ENCODE measurements around the gene SPR. TPM values are rescaled to one million over a fixed set of nuclear protein-coding genes. Genes with fewer than 3 reads are reported as not detected.

Gene SPR
- total and polyA plus RNA-seq, 2 donors (not counting 1 experiment from before 2014, with no cell fraction given) = not detected

DNA sequence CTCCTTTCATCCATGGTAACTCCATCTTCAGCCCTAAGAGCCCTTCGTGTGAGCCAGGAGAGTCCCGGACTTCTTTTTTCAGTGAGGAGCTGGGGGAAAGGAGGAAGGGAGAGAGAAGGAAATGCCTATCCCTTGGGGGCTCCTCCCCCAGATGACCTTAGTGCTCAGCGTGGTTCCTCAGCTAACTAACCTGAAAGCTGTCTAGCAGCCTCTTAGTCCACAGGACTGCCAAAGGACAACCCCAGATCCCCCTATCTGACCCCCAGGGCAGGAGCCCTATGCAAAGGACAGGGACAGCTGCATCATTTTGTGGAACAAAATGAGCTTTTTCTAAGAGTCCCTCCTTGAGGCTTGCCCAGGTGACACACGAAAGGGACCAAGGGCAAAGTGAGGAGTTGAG, 7.9 kb downstream of the SPR start:
- TF ChIP-seq EZH2 (IDR thresholded peaks at IDR 0.05; ENCODE audit: borderline replicate concordance, insufficient read depth, low read depth, low read length, poor library complexity, severe bottlenecking) = no peak
- H3K9ac ChIP-seq (ENCODE audit: low read length) = no peak overlapping the region
- no peak for DNase-seq
- no peaks in the 10 kb centered on the region for H3K36me3 ChIP-seq (replicated peaks in 1 of 2; ENCODE audit: control extremely low read depth in 1 of 2, control insufficient read depth in 1 of 2, extremely low read depth in 1 of 2, insufficient read depth in 2 of 2, low read length in 1 of 2)
- Mint-ChIP-seq H3K4me3 (no peak overlapping the region), H3K27ac (no peak overlapping the region), H3K9me3 (ENCODE audit: insufficient read depth) (no peaks in the 10 kb centered on the region), H3K27me3 (peaks cover 50% of the 10 kb centered on the region), H3K4me1 (no peaks in the 10 kb centered on the region)
- ChIA-PET CTCF (interaction anchor here (1.1 kb wide), 1 partner anchor 12 kb away, joined by 4 read pairs; no protein-coding TSS in a partner anchor), POLR2A (no interaction called here)
- H3K27me3 ChIP-seq (replicated peaks in 1 of 4; ENCODE audit: control extremely low read depth in 1 of 4, control insufficient read depth in 3 of 4, insufficient read depth in 4 of 4, low read length in 3 of 4) = peaks cover 0 to 65% (median 16%) of the 10 kb centered on the region in 4 experiments
- H2AFZ ChIP-seq (ENCODE audit: insufficient read depth, low read depth, low read length, poor library complexity, severe bottlenecking) = no peak overlapping the region
- H3K4me3 ChIP-seq (ENCODE audit: control extremely low read depth in 1 of 5, extremely low read depth in 1 of 5, insufficient read depth in 1 of 5, low read depth in 2 of 5, low read length in 4 of 5) = no peak overlapping the region
- H3K27ac ChIP-seq (ENCODE audit: low read length in 2 of 2) = no peak overlapping the region
- H3K9me3 ChIP-seq (ENCODE audit: control extremely low read depth in 1 of 3, control insufficient read depth in 2 of 3, insufficient read depth in 1 of 3, low read length in 2 of 3) = peaks cover 0 to 6% (median 0%) of the 10 kb centered on the region in 3 donors
- intact Hi-C loops (cut with micrococcal nuclease) = no loop called here
- no peaks in the 10 kb centered on the region for H3K79me2 ChIP-seq (ENCODE audit: control insufficient read depth, insufficient read depth, low read length)
- ATAC-seq (ENCODE audit: low read depth) = no peak
- WGBS (ENCODE audit: insufficient coverage) = 18% methylated on average over 1 of the region's 4 CpGs
- H3K4me2 ChIP-seq (replicated peaks; ENCODE audit: low read depth, low read length, poor library complexity, severe bottlenecking) = no peak overlapping the region
- H3K4me1 ChIP-seq (ENCODE audit: control insufficient read depth in 2 of 2, insufficient read depth in 2 of 2, low read length in 2 of 2) = no peaks in the 10 kb centered on the region
- no peaks in the 10 kb centered on the region for H4K20me1 ChIP-seq (ENCODE audit: control insufficient read depth, insufficient read depth, low read length, poor library complexity, severe bottlenecking)

DNA sequence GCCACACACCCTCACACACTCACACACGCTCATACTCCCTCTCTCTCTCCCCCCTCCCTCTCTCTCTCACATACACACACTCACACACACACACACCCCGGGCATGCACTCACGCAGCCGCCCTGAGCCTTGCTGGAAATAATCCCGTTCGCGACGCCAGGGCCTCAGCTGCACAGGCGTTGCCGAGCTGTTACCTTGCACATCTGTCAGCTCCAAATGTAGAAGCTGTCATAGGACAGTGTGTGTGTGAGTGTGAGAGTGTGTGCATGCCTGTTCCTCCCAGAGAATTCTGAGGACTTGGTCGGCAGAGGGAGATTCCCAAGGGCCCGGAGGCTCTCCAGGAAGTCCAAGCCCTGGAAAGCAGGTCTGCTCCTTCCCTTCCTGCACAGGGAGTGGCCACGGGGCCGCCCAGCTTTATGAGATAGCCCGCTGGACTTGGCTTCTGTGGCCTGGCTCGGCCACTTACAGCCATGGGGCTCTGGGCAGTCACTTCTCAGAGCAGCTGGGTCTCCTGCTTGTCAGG, 8.6 kb downstream of the SPR start:
- Mint-ChIP-seq H3K27ac (no peak overlapping the region), H3K9me3 (ENCODE audit: insufficient read depth) (no peaks in the 10 kb centered on the region), H3K4me3 (no peak overlapping the region), H3K4me1 (no peaks in the 10 kb centered on the region), H3K27me3 (peaks cover 52% of the 10 kb centered on the region)
- TF ChIP-seq EZH2 (IDR thresholded peaks at IDR 0.05; ENCODE audit: borderline replicate concordance, insufficient read depth, low read depth, low read length, poor library complexity, severe bottlenecking) = no peak
- no peak for TF ChIP-seq CTCF (IDR thresholded peaks at IDR 0.05)
- peaks cover 0 to 64% (median 15%) of the 10 kb centered on the region in 4 experiments for H3K27me3 ChIP-seq (replicated peaks in 1 of 4; ENCODE audit: control extremely low read depth in 1 of 4, control insufficient read depth in 3 of 4, insufficient read depth in 4 of 4, low read length in 3 of 4)
- H3K79me2 ChIP-seq (ENCODE audit: control insufficient read depth, insufficient read depth, low read length) = no peaks in the 10 kb centered on the region
- ATAC-seq (ENCODE audit: low read depth) = no peak
- no peak for DNase-seq
- CTCF ChIA-PET = interaction anchor here (0.6 to 1.1 kb wide), 3 partner anchors 12 to 268 kb away, joined by 3 to 4 read pairs (median 4); no protein-coding TSS in a partner anchor
- no peak overlapping the region for H3K4me2 ChIP-seq (replicated peaks; ENCODE audit: low read depth, low read length, poor library complexity, severe bottlenecking)
- no peak overlapping the region for H2AFZ ChIP-seq (ENCODE audit: insufficient read depth, low read depth, low read length, poor library complexity, severe bottlenecking)
- no peak overlapping the region for H3K9ac ChIP-seq (ENCODE audit: low read length)
- H3K27ac ChIP-seq (ENCODE audit: low read length in 2 of 2) = no peak overlapping the region
- no peaks in the 10 kb centered on the region for H3K36me3 ChIP-seq (replicated peaks in 1 of 2; ENCODE audit: control extremely low read depth in 1 of 2, control insufficient read depth in 1 of 2, extremely low read depth in 1 of 2, insufficient read depth in 2 of 2, low read length in 1 of 2)
- H3K4me3 ChIP-seq (ENCODE audit: control extremely low read depth in 1 of 5, extremely low read depth in 1 of 5, insufficient read depth in 1 of 5, low read depth in 2 of 5, low read length in 4 of 5) = no peak overlapping the region
- H3K9me3 ChIP-seq (ENCODE audit: control extremely low read depth in 1 of 3, control insufficient read depth in 2 of 3, insufficient read depth in 1 of 3, low read length in 2 of 3) = peaks cover 0 to 6% (median 0%) of the 10 kb centered on the region in 3 donors
- POLR2A ChIA-PET = no interaction called here
- H4K20me1 ChIP-seq (ENCODE audit: control insufficient read depth, insufficient read depth, low read length, poor library complexity, severe bottlenecking) = no peaks in the 10 kb centered on the region
- intact Hi-C loops (cut with micrococcal nuclease) = no loop called here
- 33% methylated on average over 15 of the region's 16 CpGs for WGBS (ENCODE audit: insufficient coverage)
- H3K4me1 ChIP-seq (ENCODE audit: control insufficient read depth in 2 of 2, insufficient read depth in 2 of 2, low read length in 2 of 2) = no peaks in the 10 kb centered on the region

Measured in B cell (primary cell).